Spleen (tissue), 7 donors: ENCODE data around the gene STAP1.

ENCODE experiments used
- POLR2A ChIP-seq, 3 donors: fragments of 450-650 bp; IDR thresholded peaks; one replicate each; pipeline ENCODE4 v1.5.1; 2017; ENCODE audit warnings: antibody characterized with exemption in 3 of 3, mild to moderate bottlenecking in 1 of 3
- TF ChIP-seq, protein P1 (sequence below), 11 experiments: fragments of 200-600 bp in 7 of 11; fragments of 450-650 bp in 4 of 11; sonication (generic) in 4 of 11; IDR thresholded peaks in 8 of 11; conservative IDR thresholded peaks in 3 of 11; 1 replicate in 7 of 11; 2 replicates in 4 of 11; pipeline versions ENCODE4 v1.4.0 to v1.8.0; 2016 to 2021; ENCODE audit warnings: antibody characterized with exemption in 11 of 11, inconsistent platforms in 4 of 11, mild to moderate bottlenecking in 1 of 11
- donor health status: DM: no; HTN: no; CAD: no; lungs with moderate emphysema.
- donor health status: DM: no; HTN: no; CAD: no.
- donor health status: DM: no; HTN: no; CAD: no.

DNA sequence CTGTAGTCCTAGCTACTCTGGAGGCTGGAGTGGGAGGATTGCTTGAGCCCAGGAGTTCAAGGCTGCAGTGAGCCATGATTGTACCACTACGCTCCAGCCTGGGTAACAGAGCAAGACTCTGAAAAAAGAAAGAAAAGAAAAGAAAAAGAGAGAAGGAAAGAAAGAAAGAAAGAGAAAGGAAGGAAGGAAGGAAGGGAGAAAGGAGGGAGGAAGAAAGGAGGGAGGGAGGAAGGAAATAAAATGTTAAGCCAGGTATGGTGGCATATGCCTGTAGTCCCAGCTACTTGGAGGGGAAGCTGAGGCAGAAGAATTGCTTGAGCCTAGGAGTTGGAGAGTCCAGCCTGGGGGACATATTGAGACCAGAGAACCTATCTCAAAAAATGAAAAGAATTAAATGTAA, 12.0 kb downstream of the STAP1 start:
- TF ChIP-seq, protein P1, sequence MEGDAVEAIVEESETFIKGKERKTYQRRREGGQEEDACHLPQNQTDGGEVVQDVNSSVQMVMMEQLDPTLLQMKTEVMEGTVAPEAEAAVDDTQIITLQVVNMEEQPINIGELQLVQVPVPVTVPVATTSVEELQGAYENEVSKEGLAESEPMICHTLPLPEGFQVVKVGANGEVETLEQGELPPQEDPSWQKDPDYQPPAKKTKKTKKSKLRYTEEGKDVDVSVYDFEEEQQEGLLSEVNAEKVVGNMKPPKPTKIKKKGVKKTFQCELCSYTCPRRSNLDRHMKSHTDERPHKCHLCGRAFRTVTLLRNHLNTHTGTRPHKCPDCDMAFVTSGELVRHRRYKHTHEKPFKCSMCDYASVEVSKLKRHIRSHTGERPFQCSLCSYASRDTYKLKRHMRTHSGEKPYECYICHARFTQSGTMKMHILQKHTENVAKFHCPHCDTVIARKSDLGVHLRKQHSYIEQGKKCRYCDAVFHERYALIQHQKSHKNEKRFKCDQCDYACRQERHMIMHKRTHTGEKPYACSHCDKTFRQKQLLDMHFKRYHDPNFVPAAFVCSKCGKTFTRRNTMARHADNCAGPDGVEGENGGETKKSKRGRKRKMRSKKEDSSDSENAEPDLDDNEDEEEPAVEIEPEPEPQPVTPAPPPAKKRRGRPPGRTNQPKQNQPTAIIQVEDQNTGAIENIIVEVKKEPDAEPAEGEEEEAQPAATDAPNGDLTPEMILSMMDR (IDR thresholded peaks at IDR 0.05 in 8 of 11, conservative IDR thresholded peaks at IDR 0.05 in 3 of 11), result no peak
- TF ChIP-seq POLR2A (IDR thresholded peaks at IDR 0.05), result no peak
